KMS-11 (cell line): ENCODE measurements around the gene RAB44.
"Not testable (repeated sequence)": the region's sequence is repeated elsewhere in the genome, so short reads cannot be mapped to it uniquely, and the experiment has no call there.

Experiments
- H2AFZ ChIP-seq: fragments of 200-600 bp; sonication (generic); 2 replicates; pipeline ENCODE4 v1.6.1; 2016; ENCODE audit warnings: antibody characterized with exemption, mixed run types, low read depth
- H3K27ac ChIP-seq: fragments of 200-600 bp; sonication (generic); 2 replicates; pipeline ENCODE4 v1.6.1; 2016; ENCODE audit warnings: mild to moderate bottlenecking, mixed run types
- H3K27me3 ChIP-seq: fragments of 200-600 bp; sonication (generic); 2 replicates; pipeline ENCODE4 v1.6.1; 2017; ENCODE audit warnings: mild to moderate bottlenecking, low read depth, mixed run types, moderate library complexity; ENCODE audit not compliant: insufficient read depth
- H3K36me3 ChIP-seq: fragments of 200-600 bp; sonication (generic); 2 replicates; pipeline ENCODE4 v1.6.1; 2017; ENCODE audit warnings: mild to moderate bottlenecking, mixed run types; ENCODE audit not compliant: insufficient read depth
- H3K4me1 ChIP-seq: fragments of 200-600 bp; sonication (generic); 2 replicates; pipeline ENCODE4 v1.6.1; 2016; ENCODE audit warnings: mild to moderate bottlenecking, low read depth, mixed run types; ENCODE audit not compliant: poor library complexity, severe bottlenecking
- H3K4me2 ChIP-seq: fragments of 200-600 bp; sonication (generic); 2 replicates; pipeline ENCODE4 v1.7.0; 2016; ENCODE audit warnings: mild to moderate bottlenecking, mixed run types
- H3K4me3 ChIP-seq: fragments of 200-600 bp; sonication (generic); IDR thresholded peaks from 2 replicates; pipeline ENCODE4 v1.6.1; 2017; ENCODE audit warnings: low read depth, low read length, mixed read lengths; ENCODE audit not compliant: insufficient read depth
- H3K79me2 ChIP-seq: fragments of 200-600 bp; sonication (generic); 2 replicates; pipeline ENCODE4 v1.6.1; 2016; ENCODE audit warnings: low read depth, mixed run types; ENCODE audit not compliant: insufficient read depth
- H3K9ac ChIP-seq: fragments of 200-600 bp; sonication (generic); 2 replicates; pipeline ENCODE4 v1.6.1; 2016; ENCODE audit warnings: mild to moderate bottlenecking, mixed run types
- H4K20me1 ChIP-seq: fragments of 200-600 bp; sonication (generic); 2 replicates; pipeline ENCODE4 v1.6.1; 2016; ENCODE audit warnings: mild to moderate bottlenecking, mixed run types; ENCODE audit not compliant: insufficient read depth
- CTCF ChIP-seq: fragments of 200-600 bp; sonication (generic); conservative IDR thresholded peaks from 2 replicates; pipeline ENCODE4 v1.6.1; 2017; ENCODE audit warnings: low read depth, mild to moderate bottlenecking, antibody characterized with exemption, low read length, moderate library complexity, mixed read lengths

The RAB44 gene

GRCh38 chr6:36701401-36701991 lies 3.9 kb downstream of the RAB44 start:
- Histone ChIP-seq H3K27me3 (no peaks in the 10 kb centered on the region), H2AFZ (no peak overlapping the region), H3K36me3 (no peaks in the 10 kb centered on the region), H3K4me1 (no peaks in the 10 kb centered on the region), H3K9ac (no peak overlapping the region), H3K79me2 (no peaks in the 10 kb centered on the region), H3K4me3 (no peak overlapping the region), H4K20me1 (no peaks in the 10 kb centered on the region), H3K27ac (no peak overlapping the region), H3K4me2 (no peak overlapping the region)
- no peak for TF ChIP-seq CTCF

GRCh38 chr6:36702656-36703055 lies 5.0 kb downstream of the RAB44 start:
- Histone ChIP-seq H3K27ac (no peak overlapping the region), H3K27me3 (no peaks in the 10 kb centered on the region), H3K4me3 (no peak overlapping the region), H2AFZ (no peak overlapping the region), H3K4me1 (no peaks in the 10 kb centered on the region), H3K79me2 (no peaks in the 10 kb centered on the region), H4K20me1 (no peaks in the 10 kb centered on the region), H3K9ac (no peak overlapping the region), H3K36me3 (no peaks in the 10 kb centered on the region), H3K4me2 (no peak overlapping the region)
- no peak for TF ChIP-seq CTCF

- H3K4me3 ChIP-seq = no peak overlapping the region
- H3K79me2 ChIP-seq = no peaks in the 10 kb centered on the region
- no peak for TF ChIP-seq CTCF
- no peaks in the 10 kb centered on the region for H3K27me3 ChIP-seq
- no peak overlapping the region for H3K4me2 ChIP-seq
- no peak overlapping the region for H3K27ac ChIP-seq
- H4K20me1 ChIP-seq = no peaks in the 10 kb centered on the region
- no peaks in the 10 kb centered on the region for H3K4me1 ChIP-seq
- H3K36me3 ChIP-seq = no peaks in the 10 kb centered on the region
- no peak overlapping the region for H3K9ac ChIP-seq
- no peak overlapping the region for H2AFZ ChIP-seq
Observed at GRCh38 chr6:36703081-36703606, 5.5 kb downstream of the RAB44 start.

- Histone ChIP-seq H3K4me3 (no peak overlapping the region), H2AFZ (no peak overlapping the region), H3K36me3 (no peaks in the 10 kb centered on the region), H3K27me3 (no peaks in the 10 kb centered on the region), H3K27ac (no peak overlapping the region), H4K20me1 (no peaks in the 10 kb centered on the region), H3K9ac (no peak overlapping the region), H3K79me2 (no peaks in the 10 kb centered on the region), H3K4me1 (no peaks in the 10 kb centered on the region), H3K4me2 (no peak overlapping the region)
- no peak for TF ChIP-seq CTCF
Observed at GRCh38 chr6:36703982-36704381, 6.4 kb downstream of the RAB44 start.

GRCh38 chr6:36704961-36705577 lies 7.4 kb downstream of the RAB44 start:
- not testable (repeated sequence) for H3K4me3 ChIP-seq, H3K79me2 ChIP-seq, H3K27ac ChIP-seq, H3K4me2 ChIP-seq, H2AFZ ChIP-seq, H3K4me1 ChIP-seq, H4K20me1 ChIP-seq, H3K9ac ChIP-seq, H3K36me3 ChIP-seq, H3K27me3 ChIP-seq
